Cardiac septum (tissue), 1 donor: ENCODE measurements around the gene SMIM41. TPM values are rescaled to one million over a fixed set of nuclear protein-coding genes. Genes with fewer than 3 reads are reported as not detected.

Experiments
- DNase-seq: peaks from one replicate; pipeline ENCODE4 v3.0.0-alpha.2; 2020; ENCODE audit warnings: low spot score
- intact Hi-C: fragments of 100-400 bp; cut with DNase I; formaldehyde crosslinking; loops from one replicate; pipeline ENCODE4 v1.14.0; 2022
- total RNA-seq: library from RNA; stranded (reverse); fragmentation: NEBNext Ultra II Directional; extraction: Animal tissue kit (Norgen Biotek cat#: 25700); gene quantifications from one replicate; pipeline ENCODE4 v1.2.1, GENCODE V29; 2021
- donor health status: DM: no; HTN: no; CAD: no.

Gene SMIM41
- total RNA-seq, 1 donor from 2014 or later: not detected

DNA sequence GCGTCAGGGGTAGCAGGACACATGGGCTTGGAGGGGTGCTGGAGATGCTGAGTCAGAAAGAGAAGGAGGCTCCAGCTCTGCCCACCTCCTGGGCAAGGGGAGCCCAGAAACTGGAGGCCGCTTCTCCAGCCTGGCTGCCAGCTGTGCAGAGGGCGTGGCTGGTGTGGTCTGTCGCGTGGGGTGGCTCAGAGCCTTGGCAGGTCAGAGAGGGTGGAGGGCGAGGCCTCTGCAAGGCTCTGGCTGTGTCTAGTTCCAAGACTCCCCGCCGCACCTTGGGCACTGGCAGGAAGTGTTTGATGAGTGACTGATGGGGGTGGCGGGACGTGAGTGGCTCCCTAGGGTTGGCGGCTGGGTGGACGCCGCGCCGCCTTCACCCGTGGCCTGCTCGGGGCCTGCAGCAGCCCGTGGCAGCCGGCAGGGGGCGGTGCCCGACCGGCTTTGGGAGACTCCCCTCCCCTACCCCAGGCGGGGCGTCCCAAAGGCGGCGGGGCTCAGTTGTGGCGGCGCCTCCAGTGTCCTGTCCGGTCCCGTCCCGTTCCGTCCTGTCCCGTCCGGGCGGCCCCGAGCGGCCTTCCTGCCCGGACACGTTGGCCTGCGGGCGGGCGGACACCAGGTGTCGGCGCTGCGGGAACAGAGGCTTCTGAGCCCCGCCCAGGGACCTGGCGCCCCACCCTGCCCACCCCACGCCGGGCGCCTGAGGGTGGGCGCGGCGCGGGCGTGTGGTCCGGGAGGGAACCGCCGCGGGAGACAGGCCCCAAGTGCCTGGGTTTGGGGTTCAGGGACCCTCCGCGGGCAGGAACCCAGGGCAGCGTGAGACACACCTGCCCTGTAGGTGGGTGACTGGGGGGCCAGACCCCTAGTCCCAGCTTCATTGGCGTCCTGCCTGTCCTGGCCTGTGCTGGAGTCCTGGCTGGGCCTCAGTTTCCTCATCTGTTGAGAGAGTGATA, 72.6 kb downstream of the SMIM41 start:
- peak; percentile 88 for DNase-seq
- intact Hi-C loops: loop anchor here (5.0 to 10.0 kb wide), 3 partner anchors 355 to 830 kb away; no protein-coding TSS in a partner anchor

DNA sequence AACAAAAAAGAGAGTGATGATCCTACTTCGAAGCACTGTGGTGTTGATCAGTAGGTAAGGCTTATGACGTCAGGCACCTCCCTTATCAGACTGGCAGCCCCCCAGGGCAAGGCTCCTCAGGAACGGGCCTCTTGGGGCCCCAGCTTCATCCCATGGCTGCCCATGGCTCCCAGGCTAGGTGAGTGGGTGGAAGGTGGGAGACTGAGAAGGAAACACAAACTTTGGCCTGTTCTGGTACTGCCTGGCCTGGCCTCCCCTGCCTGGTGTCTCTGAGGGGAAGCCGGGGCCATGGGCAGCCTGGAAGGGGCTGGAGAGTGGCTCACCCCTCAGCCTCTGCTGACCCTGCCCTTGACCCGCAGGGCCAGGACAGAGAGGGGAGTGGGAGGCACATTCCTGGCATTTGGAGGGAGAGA, 73.4 kb downstream of the SMIM41 start:
- DNase-seq: no peak
- intact Hi-C loops: loop anchor here (5.0 to 10.0 kb wide), 3 partner anchors 354 to 829 kb away; no protein-coding TSS in a partner anchor

DNA sequence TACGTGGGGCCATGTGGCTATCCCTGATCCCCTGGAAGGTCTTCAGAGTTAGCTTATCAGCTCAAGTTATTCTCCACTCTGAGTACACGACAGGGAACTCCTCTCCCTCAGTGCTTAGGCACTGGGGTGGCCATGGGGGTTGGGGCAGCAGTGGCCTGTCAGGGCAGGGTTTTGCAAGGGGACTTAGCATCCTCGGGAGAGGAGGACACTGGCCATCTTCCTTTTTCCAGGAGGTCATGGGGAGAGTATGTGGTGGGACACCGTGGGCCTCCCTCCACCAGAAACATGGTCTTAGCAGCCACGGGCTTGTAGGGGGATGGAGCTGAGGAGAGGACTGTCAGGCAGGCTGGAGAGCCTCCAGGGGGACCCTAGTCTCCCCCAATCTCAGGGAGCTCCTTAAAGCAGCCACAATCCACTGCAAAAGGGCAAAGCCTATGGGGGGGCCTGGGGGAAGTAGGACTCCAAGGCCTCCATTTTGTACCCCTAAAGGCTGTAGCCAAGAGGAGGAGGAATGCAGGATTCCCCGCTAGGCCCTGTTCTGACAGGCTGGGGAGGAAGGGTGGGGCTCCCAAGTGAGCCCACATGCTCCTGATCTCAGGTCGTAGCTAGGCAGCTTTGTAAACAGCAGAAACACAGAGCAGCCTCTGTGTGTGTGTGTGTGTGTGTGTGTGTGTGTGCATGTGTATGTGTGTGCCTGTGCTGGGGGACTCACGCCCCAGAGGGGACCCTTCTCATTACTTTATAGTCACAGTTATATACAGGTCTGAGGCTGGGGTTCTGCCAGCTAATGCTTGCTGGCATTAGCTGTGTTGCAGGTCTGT, 75.8 kb downstream of the SMIM41 start:
- intact Hi-C loops: loop anchor here (10.0 kb wide), 1 partner anchor 430 kb away; no protein-coding TSS in a partner anchor
- DNase-seq: no peak

DNA sequence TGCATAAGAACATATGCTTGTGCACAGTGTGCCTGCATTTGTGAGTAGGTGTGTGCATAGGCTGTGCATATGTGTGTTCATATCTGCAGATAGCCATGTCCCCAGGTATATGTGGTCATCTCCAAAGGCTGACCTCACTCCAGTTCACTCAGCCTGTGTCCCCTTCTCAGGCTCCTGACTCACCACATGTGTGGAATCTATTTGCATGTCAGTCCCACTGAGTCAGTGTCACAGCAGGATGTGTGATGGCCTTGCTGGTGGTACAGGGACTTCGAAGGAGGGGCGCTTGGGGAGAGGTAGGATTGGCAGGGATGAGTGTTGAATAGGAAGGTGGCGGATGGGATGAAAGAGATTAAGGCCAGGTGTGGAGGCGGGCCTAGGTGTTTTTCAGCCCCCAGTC, 76.8 kb downstream of the SMIM41 start:
- intact Hi-C loops: loop anchor here (1.0 to 10.0 kb wide), 3 partner anchors 56 to 428 kb away; no protein-coding TSS in a partner anchor
- no peak for DNase-seq

DNA sequence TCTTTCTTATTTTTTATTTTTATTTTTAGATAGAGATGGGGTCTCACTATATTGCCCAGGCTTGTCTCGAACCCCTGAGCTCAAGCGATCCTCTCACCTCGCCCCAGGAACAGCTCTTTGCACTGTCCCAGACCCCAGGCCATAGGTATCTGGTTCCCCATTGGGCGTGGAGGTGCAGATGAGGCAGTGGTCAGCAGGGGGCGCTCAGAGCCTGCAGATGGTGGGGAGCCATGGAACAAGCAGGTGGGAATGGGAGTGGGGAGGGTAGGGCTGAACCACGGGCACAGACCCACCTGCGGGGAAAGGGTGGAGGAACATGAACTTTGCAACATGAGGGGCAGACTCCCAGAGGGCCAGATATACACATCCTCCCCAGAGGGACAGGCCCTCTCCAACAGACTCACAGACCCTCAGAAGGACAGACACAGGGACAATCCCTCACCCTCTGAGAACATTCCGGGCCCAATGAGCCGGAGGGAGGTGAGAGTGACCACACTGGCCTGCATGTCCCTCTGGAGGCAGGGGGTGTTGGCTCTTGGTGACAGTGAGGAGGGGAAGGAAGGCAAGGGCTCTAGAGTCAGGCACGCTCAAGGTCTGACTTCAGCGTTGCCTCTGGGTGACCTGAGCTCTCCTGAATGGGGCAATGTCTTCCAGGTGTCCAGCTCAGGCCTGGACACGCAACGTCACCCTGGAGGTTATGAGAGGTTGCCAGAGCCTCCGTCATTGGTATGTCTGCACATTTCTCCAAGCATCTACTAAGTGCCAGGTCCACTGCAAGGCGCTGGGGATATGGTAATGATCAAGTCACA, 77.5 kb downstream of the SMIM41 start:
- intact Hi-C loops: loop anchor here (1.0 to 10.0 kb wide), 3 partner anchors 56 to 428 kb away; no protein-coding TSS in a partner anchor
- DNase-seq: peak; percentile 90

DNA sequence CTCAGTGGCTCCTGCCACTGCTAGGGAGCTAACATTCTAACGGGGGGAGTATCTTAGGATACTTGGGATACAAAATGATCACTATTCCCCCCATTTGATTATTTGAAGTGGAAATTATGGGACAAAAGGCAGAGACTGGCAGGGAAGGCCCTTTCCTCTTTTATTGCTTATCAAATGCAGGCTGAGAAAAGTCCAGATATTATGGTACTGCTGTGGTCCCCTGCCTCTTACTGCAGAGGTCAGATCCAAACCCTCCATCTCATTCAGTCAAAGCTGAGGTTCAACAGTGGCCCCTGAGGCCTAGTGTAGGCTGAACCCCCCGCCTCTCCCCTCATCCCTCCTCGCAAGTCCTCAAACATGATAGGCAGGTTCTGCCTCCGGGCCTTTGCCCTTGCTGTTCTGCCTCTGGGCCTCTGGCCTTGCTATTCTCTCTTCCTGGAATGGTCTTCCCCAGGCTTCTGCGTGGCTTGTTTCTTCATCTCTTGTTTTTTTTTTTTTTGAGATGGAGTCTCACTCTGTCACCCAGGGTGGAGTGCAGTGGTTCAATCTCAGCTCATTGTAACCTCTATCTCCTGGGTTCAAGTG, 78.2 kb downstream of the SMIM41 start:
- intact Hi-C loops: loop anchor here (2.0 to 10.0 kb wide), 2 partner anchors 55 to 427 kb away; no protein-coding TSS in a partner anchor
- no peak for DNase-seq

Other genes with a start within 250 kb of the SMIM41 start
- 0.32 TPM for gene FIGNL2, start 231.0 kb upstream of the SMIM41 start, total RNA-seq
- gene ANKRD33, start 191.6 kb upstream of the SMIM41 start, total RNA-seq: not detected
- gene ACVRL1, start 172.2 kb upstream of the SMIM41 start, total RNA-seq: 31.1 TPM
- gene ACVR1B, start 128.0 kb upstream of the SMIM41 start, total RNA-seq: 9.3 TPM
- gene TAMALIN, start 72.8 kb upstream of the SMIM41 start, total RNA-seq: 27.5 TPM
- gene NR4A1, start 28.3 kb upstream of the SMIM41 start, total RNA-seq: 76.3 TPM
- 23.2 TPM for gene ATG101, start 9.7 kb upstream of the SMIM41 start, total RNA-seq
- 1.2 TPM for gene KRT80, start 112.3 kb downstream of the SMIM41 start, total RNA-seq
- gene KRT7, start 153.5 kb downstream of the SMIM41 start, total RNA-seq: 1.2 TPM
- gene KRT86, start 194.9 kb downstream of the SMIM41 start, total RNA-seq: not detected
- not detected for gene KRT81, start 211.8 kb downstream of the SMIM41 start, total RNA-seq
- gene KRT83, start 241.7 kb downstream of the SMIM41 start, total RNA-seq: not detected